SK-N-SH (cell line): Measurements from ENCODE around the gene PAXX. TPM values are rescaled to one million over a fixed set of nuclear protein-coding genes. Genes with fewer than 3 reads are reported as not detected.

Source experiments
- CTCF ChIA-PET: fragments of 300-600, 350-600 bp; formaldehyde crosslinking; extraction: SDS; loops from one replicate; lab custom pipeline; 2021; lab: Yijun Ruan, JAX
- POLR2A ChIA-PET: fragments of 350-600 bp; sonication (Branson Sonifier 250); formaldehyde crosslinking; extraction: SDS; loops from one replicate; lab custom pipeline; 2020; ENCODE audit warnings: antibody characterized with exemption, inconsistent platforms; lab: Yijun Ruan, JAX
- DNase-seq: peaks from one replicate; pipeline ENCODE4 v3.0.0; 2012
- H2AFZ ChIP-seq: fragments of 200-600 bp; sonication (generic); 2 replicates; pipeline ENCODE4 v1.8.1; 2016; ENCODE audit warnings: antibody characterized with exemption, mild to moderate bottlenecking, low read depth
- H3F3A ChIP-seq: fragments of 200-600 bp; sonication (generic); replicated peaks from 2 replicates; pipeline ENCODE3; 2016; ENCODE audit warnings: antibody characterized with exemption, mild to moderate bottlenecking; ENCODE audit not compliant: insufficient read depth
- H3K27ac ChIP-seq, 2 experiments: fragments of 200-500 bp in 1 of 2; fragments of 200-600 bp in 1 of 2; sonication (Bioruptor generic) in 1 of 2; sonication (generic), shearing (Covaris generic) in 1 of 2; 2 replicates each; pipeline versions ENCODE4 v1.5.1 to v1.6.1; 2014 to 2016; ENCODE audit warnings: low read depth in 2 of 2, inconsistent platforms in 1 of 2, low read length in 1 of 2, mild to moderate bottlenecking in 1 of 2, mixed read lengths in 1 of 2
- H3K27me3 ChIP-seq: fragments of 200-600 bp; sonication (generic), shearing (Covaris generic); 2 replicates; pipeline ENCODE4 v1.6.1; 2016; ENCODE audit warnings: mixed run types; ENCODE audit not compliant: insufficient read depth
- H3K36me3 ChIP-seq, 2 experiments: fragments of 200-500 bp in 1 of 2; fragments of 200-600 bp in 1 of 2; sonication (Bioruptor generic) in 1 of 2; sonication (generic) in 1 of 2; replicated peaks in 1 of 2; 2 replicates each; pipeline versions ENCODE3 to v1.5.1; 2014 to 2016; ENCODE audit warnings: low read length in 1 of 2, mild to moderate bottlenecking in 1 of 2; ENCODE audit not compliant: insufficient read depth in 2 of 2, control insufficient read depth in 1 of 2
- H3K4me1 ChIP-seq, 2 experiments: fragments of 200-500 bp in 1 of 2; fragments of 200-600 bp in 1 of 2; sonication (Bioruptor generic) in 1 of 2; sonication (generic), shearing (Covaris generic) in 1 of 2; 2 replicates each; pipeline versions ENCODE4 v1.5.1 to v1.6.1; 2014 to 2016; ENCODE audit warnings: low read depth in 1 of 2, low read length in 1 of 2, mixed run types in 1 of 2; ENCODE audit not compliant: insufficient read depth in 2 of 2, control insufficient read depth in 1 of 2
- H3K4me2 ChIP-seq: fragments of 200-600 bp; sonication (generic), shearing (Covaris generic); 2 replicates; pipeline ENCODE4 v1.6.1; 2017; ENCODE audit warnings: mixed run types
- H3K4me3 ChIP-seq, 2 experiments: fragments of 200-500 bp in 1 of 2; fragments of 200-600 bp in 1 of 2; sonication (Bioruptor generic) in 1 of 2; sonication (generic), shearing (Covaris generic) in 1 of 2; 2 replicates each; pipeline versions ENCODE4 v1.5.1 to v1.8.1; 2014 to 2016; ENCODE audit warnings: low read depth in 2 of 2, inconsistent platforms in 1 of 2, low read length in 1 of 2, mild to moderate bottlenecking in 1 of 2, mixed read lengths in 1 of 2, moderate library complexity in 1 of 2
- H3K79me2 ChIP-seq: fragments of 200-600 bp; sonication (generic); 2 replicates; pipeline ENCODE4 v1.8.1; 2017; ENCODE audit warnings: mild to moderate bottlenecking; ENCODE audit not compliant: insufficient read depth
- H3K9ac ChIP-seq: fragments of 200-600 bp; sonication (generic); 2 replicates; pipeline ENCODE4 v1.6.1; 2017; ENCODE audit warnings: mixed run types
- H3K9me2 ChIP-seq: fragments of 200-600 bp; sonication (generic); 2 replicates; pipeline ENCODE4 v1.6.1; 2017; ENCODE audit warnings: mixed run types
- H3K9me3 ChIP-seq: fragments of 200-600 bp; sonication (generic); 2 replicates; pipeline ENCODE4 v1.6.1; 2017; ENCODE audit warnings: mixed run types, mild to moderate bottlenecking, moderate library complexity
- H4K20me1 ChIP-seq: fragments of 200-600 bp; sonication (generic); 2 replicates; pipeline ENCODE4 v1.6.1; 2017; ENCODE audit warnings: mild to moderate bottlenecking, mixed run types; ENCODE audit not compliant: insufficient read depth
- EZH2phosphoT487 ChIP-seq: fragments of 200-600 bp; sonication (generic); IDR thresholded peaks from 2 replicates; pipeline ENCODE4 v1.6.1; 2017; ENCODE audit warnings: low read depth, mixed run types, mild to moderate bottlenecking, antibody characterized with exemption, moderate library complexity, borderline replicate concordance
- GABPA ChIP-seq: IDR thresholded peaks from 2 replicates; pipeline ENCODE4 v1.4.0; 2012; ENCODE audit warnings: low read depth, mild to moderate bottlenecking
- IRF3 ChIP-seq: fragments of 150-350 bp; IDR thresholded peaks from 2 replicates; pipeline ENCODE4 v1.6.1; 2016; ENCODE audit warnings: mild to moderate bottlenecking, low read depth, low read length
- NFIC ChIP-seq: IDR thresholded peaks from 2 replicates; pipeline ENCODE4 v1.4.0; 2012; ENCODE audit warnings: borderline replicate concordance
- NRF1 ChIP-seq: IDR thresholded peaks from 2 replicates; pipeline ENCODE4 v1.6.1; 2012; ENCODE audit warnings: low read depth, mild to moderate bottlenecking, low read length
- PBX3 ChIP-seq: IDR thresholded peaks from 2 replicates; pipeline ENCODE4; 2012
- POLR2AphosphoS5 ChIP-seq: IDR thresholded peaks from 2 replicates; pipeline ENCODE4 v1.6.1; 2012; ENCODE audit warnings: low read depth, low read length
- REST ChIP-seq: IDR thresholded peaks from 2 replicates; pipeline ENCODE4 v1.6.1; 2012; ENCODE audit warnings: mild to moderate bottlenecking, low read depth, low read length, moderate library complexity
- SMC3 ChIP-seq: IDR thresholded peaks from 2 replicates; pipeline ENCODE4 v1.6.1; 2012; ENCODE audit warnings: low read depth, low read length, improper control_type of control experiment
- TCF12 ChIP-seq: IDR thresholded peaks from 2 replicates; pipeline ENCODE4 v1.4.0; 2012
- USF1 ChIP-seq: IDR thresholded peaks from 2 replicates; pipeline ENCODE4 v1.4.0; 2012; ENCODE audit warnings: low read depth, borderline replicate concordance
- YY1 ChIP-seq: IDR thresholded peaks from 2 replicates; pipeline ENCODE4 v1.4.0; 2012; ENCODE audit warnings: low read depth, mild to moderate bottlenecking
- ZBTB33 ChIP-seq: IDR thresholded peaks from 2 replicates; pipeline ENCODE4 v1.4.0; 2012; ENCODE audit warnings: low read depth, borderline replicate concordance
- WGBS: methylation state at CpG from one replicate; pipeline ENCODE4 v1.1.6; 2017; ENCODE audit warnings: low lambda C conversion rate; 5-methylcytosine and 5-hydroxymethylcytosine counted together
- polyA plus RNA-seq, 3 experiments: library from polyadenylated mRNA; depleted of rRNA; stranded (reverse); fragments of >200 nt; gene quantifications; 2 replicates each; pipeline ENCODE4 v1.2.3, GENCODE V29; 2012

The PAXX gene
- polyA plus RNA-seq, 1 of the 3 experiments (the other 2 are of a cell fraction) = 52.9 TPM

- Histone ChIP-seq H3K9me3 (no peaks in the 10 kb centered on the region), H3F3A (no peaks in the 10 kb centered on the region), H3K9me2 (no peaks in the 10 kb centered on the region), H3K4me1 (peaks cover 0 to 8% of the 10 kb centered on the region in 2 experiments; a peak in 1 of 4 replicates), H2AFZ (no peak overlapping the region), H3K4me2 (no peak overlapping the region), H4K20me1 (no peaks in the 10 kb centered on the region), H3K27me3 (no peaks in the 10 kb centered on the region), H3K36me3 (no peaks in the 10 kb centered on the region), H3K4me3 (no peak overlapping the region), H3K27ac (no peak overlapping the region), H3K79me2 (no peaks in the 10 kb centered on the region), H3K9ac (no peak overlapping the region)
- DNase-seq = no peak
- WGBS = 81% methylated on average over 24 of the region's 26 CpGs
- TF ChIP-seq EZH2phosphoT487 (no peak), NFIC (no peak), IRF3 (no peak), TCF12 (no peak), YY1 (no peak), POLR2AphosphoS5 (no peak), SMC3 (no peak), ZBTB33 (no peak), PBX3 (no peak), GABPA (no peak), NRF1 (no peak)
- ChIA-PET CTCF (interaction anchor here (0.6 to 1.9 kb wide), 6 partner anchors 9 to 173 kb away, joined by 3 to 7 read pairs (median 4); partner anchors contain the start of gene PTGDS), POLR2A (no interaction called here)
Observed at GRCh38 chr9:136964833-136965422, 27.3 kb upstream of the PAXX start.

GRCh38 chr9:136965771-136966484, 26.3 kb upstream of the PAXX start:
- DNase-seq = no peak
- Histone ChIP-seq H2AFZ (no peak overlapping the region), H3K9me2 (no peaks in the 10 kb centered on the region), H3K9me3 (no peaks in the 10 kb centered on the region), H4K20me1 (no peaks in the 10 kb centered on the region), H3K27me3 (no peaks in the 10 kb centered on the region), H3K36me3 (no peaks in the 10 kb centered on the region), H3K4me3 (no peak overlapping the region), H3K4me2 (no peak overlapping the region), H3K79me2 (no peaks in the 10 kb centered on the region), H3K4me1 (peaks cover 0 to 7% of the 10 kb centered on the region in 2 experiments; a peak in 1 of 4 replicates), H3K9ac (no peak overlapping the region), H3F3A (no peaks in the 10 kb centered on the region), H3K27ac (no peak overlapping the region)
- CTCF ChIA-PET = interaction anchor here (1.3 kb wide), 2 partner anchors 11 to 60 kb away, joined by 3 read pairs; partner anchors contain the start of gene PTGDS
- TF ChIP-seq REST (no peak), USF1 (peak; percentile 27; the same call in 1 of the 2 replicates)
- POLR2A ChIA-PET = no interaction called here
- 52% methylated on average over 20 of the region's 23 CpGs for WGBS
